Activated CD8-positive, alpha-beta memory T cell treated with anti-CD3 and anti-CD28 coated beads for 1 hour (primary cell): Measurements from ENCODE around the gene KCNC2.

Experiments used
- DNase-seq, 2 donors: peaks; one replicate each; pipeline ENCODE4 v3.0.0-alpha.2; 2020; ENCODE audit warnings: low read depth in 1 of 2; ENCODE audit errors: extremely low read depth in 1 of 2

Gene KCNC2

DNA sequence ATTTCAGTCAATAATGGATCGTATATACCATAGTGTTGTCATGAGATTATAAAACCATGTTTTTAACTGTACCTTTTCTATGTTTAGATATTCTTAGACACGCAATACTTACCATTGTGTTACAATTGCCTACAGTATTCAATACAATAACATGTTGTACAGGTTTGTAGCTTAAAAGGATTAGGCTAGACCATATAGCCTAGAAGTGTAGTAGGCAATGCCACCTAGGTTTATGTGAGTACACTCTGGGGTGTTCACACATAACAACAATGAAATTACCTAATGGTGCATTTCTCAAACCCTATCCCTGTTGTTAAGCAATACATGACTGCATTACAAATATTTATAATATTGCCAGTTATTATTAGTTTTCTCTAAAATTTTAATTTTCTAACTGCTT is 144.2 kb downstream of the KCNC2 start:
- no peak for DNase-seq

DNA sequence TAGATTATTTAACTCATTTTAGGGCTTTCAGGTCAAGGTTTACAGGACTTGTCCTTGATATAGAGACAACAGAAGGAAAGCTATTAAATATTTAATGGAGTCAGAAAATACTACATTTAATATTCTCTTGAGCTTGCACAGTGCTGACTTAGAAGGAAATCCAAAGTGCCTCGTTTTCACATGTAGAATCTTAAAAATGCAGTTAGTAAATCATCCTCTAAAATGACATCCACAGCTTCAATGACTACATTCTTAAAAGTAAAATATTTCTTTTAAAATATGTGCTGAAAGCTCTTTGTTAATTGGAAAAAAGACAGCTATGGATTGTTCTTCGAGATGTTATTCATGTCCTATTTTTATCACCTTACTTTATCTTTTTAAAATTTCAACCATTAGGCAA is 146.9 kb downstream of the KCNC2 start:
- DNase-seq: no peak

DNA sequence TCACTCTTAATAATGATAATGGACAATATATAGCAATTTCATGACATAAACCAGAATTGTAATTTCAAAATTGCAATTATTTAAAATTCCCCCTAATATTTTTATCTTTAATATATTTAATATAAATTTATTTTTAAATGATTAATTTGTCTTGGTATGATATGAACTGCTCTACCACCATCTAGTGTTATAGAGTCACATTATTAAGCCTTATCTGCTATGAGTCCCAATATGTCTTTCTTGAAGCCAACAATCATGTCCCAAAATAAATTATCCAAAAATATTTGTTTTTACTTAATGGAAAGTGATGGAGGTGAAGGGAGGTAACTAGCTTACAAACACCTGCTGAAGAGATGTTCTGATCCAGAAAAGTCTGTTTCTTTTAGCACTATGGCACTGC is 151.4 kb downstream of the KCNC2 start:
- no peak for DNase-seq

DNA sequence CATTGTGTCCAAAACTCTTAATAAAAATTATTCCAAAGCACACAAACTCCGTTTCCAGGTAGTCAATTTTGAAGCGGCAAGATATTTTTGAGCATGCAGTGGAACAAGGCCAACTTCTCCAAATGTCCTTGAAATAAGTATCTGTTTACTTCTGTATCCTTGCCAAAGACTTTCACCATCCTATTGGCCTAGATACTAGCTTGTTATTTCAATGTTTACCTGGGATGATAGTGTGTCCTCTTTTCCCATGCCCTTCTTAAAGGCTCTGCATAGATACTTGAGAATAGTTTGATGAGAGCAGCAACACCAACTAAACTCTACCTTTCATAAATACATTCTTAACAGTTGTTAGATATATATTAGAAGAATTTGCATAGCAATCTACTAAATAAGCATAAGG is 160.9 kb downstream of the KCNC2 start:
- no peak for DNase-seq

DNA sequence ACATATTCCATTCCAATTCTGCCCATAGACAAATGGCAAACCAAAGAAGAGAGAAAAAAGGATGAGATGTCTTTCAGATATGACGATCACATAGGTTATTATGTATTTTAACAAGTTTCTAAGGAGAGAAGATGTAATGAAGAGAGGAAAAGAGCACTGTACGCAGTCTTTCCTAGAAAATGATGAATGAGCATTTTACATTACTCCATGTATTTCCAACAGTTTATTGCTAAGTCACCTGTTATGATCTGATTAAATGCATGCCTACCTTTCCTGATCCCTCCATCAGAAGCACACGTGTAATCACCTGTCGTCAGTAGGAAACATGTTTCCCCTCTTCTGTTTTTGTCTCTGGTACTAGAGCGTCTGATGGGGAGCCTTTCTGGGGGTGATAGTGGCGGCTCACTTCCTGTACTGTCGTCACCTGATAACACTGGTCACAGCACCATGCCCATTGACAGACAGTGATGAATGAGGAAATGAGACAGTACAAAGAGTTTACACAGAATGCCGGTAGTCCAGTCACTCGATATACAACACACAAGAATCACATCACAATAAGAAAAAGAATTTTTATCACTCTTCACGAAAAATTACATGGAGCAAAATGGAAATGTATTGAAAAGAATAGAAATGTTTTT is 161.6 kb downstream of the KCNC2 start:
- no peak for DNase-seq

DNA sequence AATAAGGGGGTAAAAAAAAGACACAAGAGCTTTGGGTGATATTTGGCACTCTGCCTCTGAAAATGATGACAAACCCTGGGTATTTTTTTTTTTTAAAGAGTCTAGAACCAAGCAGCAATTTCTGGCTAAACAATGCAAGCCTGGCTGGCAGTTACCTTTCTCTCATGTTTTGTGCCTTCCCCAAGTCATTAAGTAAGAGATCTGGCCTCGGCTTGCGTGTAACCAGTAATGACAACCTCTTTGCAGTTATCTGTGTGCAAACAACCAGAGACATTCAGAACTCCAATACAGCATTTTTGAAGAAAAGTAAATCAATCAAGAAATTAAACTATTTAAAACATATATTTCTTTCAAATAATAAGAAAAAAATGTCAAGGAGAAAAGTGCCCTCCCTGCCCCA is 167.5 kb downstream of the KCNC2 start:
- no peak for DNase-seq

DNA sequence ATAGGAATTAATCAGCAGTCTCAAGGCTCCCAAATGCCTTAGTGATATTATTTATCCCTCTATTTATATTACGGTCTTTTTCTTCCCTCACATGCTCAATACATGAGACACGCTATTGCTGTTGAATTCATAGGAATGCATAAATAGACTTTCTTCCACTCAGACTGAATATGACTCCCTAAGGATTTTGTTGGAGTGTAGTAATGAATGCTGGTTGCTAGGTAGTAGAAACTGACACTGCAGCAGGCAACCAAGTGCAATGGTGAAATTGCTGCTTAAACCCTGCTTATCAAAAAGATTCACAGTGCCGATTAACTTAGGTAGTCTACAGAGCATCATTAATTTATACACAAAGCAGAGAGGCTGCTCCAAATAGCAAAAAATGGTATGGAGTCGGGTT is 168.2 kb downstream of the KCNC2 start:
- DNase-seq: no peak

DNA sequence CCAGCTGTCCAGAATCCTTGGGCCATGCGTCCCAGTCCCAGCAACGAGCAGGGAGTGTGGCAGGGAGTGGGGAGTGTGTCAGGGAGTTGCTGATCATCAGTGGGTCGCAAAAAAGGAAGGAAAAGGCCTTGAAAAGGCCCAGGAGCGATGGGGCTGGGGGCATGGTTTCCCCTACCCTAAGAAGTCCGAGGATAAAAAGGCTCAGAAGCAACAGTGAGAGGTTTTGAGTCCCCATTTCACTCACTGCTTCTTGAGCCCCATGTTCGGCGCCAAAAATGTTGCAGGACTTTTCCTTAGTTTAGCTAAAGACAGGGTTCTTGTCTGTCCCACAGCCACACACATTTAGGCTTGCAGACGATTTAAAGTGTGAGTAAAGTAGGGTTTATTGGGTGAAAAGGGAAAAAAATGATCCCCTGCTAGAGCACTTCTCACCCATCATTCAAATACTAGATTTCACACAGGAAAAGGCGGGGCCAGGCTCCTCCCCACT is 189.5 kb downstream of the KCNC2 start:
- no peak for DNase-seq

DNA sequence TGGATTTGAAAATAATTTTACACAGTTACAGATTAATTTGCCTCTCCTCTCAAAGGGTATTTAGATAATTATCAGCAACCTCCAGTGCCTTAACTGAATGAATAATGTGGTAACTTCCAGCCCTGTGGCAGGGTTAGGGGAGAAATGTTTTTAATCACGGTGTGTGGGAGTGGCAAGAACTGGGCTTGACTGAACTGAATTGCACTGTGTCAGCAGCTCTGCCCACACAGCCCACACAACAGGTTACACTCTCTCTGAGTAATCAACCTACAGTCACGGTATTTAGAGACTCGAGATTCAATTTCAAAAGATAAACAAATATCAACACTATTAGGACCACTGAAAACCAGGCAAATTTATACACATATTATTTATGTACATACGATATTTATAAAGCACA is 198.5 kb downstream of the KCNC2 start:
- DNase-seq: no peak

DNA sequence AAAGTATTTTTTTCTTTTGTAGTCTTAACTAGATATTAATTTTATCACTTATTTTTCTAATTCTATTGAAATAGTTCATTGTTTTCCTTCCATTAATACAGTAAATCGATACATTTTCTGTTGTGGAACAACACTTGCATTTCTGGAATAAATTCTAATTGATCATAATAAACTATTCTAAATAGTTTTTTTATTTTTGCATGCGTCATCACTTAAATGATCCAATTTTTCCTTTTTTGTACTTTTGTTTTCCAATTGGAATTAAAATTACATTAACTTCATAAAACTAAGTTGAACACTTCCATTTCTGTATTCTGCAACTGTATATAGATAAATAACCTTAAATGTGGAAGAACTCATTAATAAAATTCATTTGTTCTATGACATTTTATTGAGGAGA is 202.5 kb downstream of the KCNC2 start:
- DNase-seq: no peak

DNA sequence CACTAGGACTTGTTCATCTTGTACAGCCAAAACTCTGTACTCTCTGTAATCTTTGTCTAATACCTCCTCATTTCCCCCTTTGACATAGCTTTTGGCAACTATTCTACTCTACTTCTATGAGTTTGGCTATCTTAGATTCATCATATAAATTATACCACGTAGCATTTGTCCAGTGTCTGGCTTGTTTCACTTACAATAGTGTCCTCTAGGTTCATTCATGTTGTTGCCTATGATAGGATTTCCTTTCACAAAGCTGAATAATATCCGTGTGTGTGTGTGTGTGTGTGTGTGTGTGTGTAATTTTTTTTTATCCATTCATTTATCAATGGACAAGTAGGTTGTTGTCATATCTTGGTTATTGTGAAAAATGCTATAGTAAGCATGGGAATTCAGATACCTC is 209.5 kb downstream of the KCNC2 start:
- no peak for DNase-seq

DNA sequence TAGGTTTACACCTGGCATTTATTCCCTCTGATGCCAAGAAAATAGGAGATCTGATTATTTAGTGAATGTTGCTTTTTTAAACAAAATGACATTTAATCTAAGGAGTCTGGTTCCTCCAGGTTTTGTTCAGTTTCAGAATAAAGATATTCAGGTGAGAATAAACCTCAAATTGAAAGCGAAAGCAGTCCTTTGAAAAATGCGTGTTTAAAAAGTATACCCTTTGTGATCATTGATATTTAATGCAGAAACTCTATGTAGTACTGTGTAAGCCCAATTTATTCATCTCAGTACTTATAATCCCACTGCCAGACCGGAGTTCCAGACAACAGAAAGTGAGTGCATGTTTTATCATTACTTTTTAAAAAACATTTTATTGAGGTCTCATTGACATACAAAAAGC is 210.2 kb downstream of the KCNC2 start:
- DNase-seq: no peak
